Breast epithelium (tissue), 3 donors: ENCODE data around the gene ZNF236.

Source experiments
- CTCF ChIP-seq, 3 donors: fragments of 450-650 bp; IDR thresholded peaks; one replicate each; pipeline ENCODE4 v1.5.1; 2016 to 2017; ENCODE audit warnings: antibody characterized with exemption in 3 of 3, mild to moderate bottlenecking in 3 of 3, moderate library complexity in 3 of 3
- POLR2A ChIP-seq: fragments of 450-650 bp; IDR thresholded peaks from one replicate; pipeline ENCODE4 v1.6.1; 2016; ENCODE audit warnings: antibody characterized with exemption, mild to moderate bottlenecking, moderate library complexity
- POLR2AphosphoS5 ChIP-seq, 3 donors: sonication (generic); formaldehyde crosslinking; IDR thresholded peaks; one replicate each; pipeline ENCODE4 v1.6.1; 2017; ENCODE audit warnings: antibody characterized with exemption in 3 of 3

GRCh38 chr18:76842837-76843530, 20.6 kb downstream of the ZNF236 start:
- no peak for TF ChIP-seq CTCF (IDR thresholded peaks at IDR 0.05)
- TF ChIP-seq POLR2A = no peak
- no peak for TF ChIP-seq POLR2AphosphoS5 (IDR thresholded peaks at IDR 0.05)
